Left ventricle myocardium inferior (tissue), 1 donor: ENCODE results near the gene MRPS27. TPM values are rescaled to one million over a fixed set of nuclear protein-coding genes. Genes with fewer than 3 reads are reported as not detected.

Experiments
- DNase-seq: peaks from one replicate; pipeline ENCODE4 v3.0.0-alpha.2; 2020
- H3K27ac ChIP-seq: fragments of 200-600 bp; replicated peaks from 2 replicates; pipeline ENCODE4 v1.8.0; 2021
- H3K27me3 ChIP-seq: fragments of 200-600 bp; 2 replicates; pipeline ENCODE4 v1.8.0; 2021; ENCODE audit warnings: low read depth
- H3K36me3 ChIP-seq: fragments of 200-600 bp; 2 replicates; pipeline ENCODE4 v1.8.0; 2021
- H3K4me1 ChIP-seq: fragments of 200-600 bp; 2 replicates; pipeline ENCODE4 v1.8.0; 2021
- H3K4me3 ChIP-seq: fragments of 200-600 bp; 2 replicates; pipeline ENCODE4 v1.8.0; 2021; ENCODE audit warnings: mild to moderate bottlenecking, moderate library complexity
- H3K9me3 ChIP-seq: fragments of 200-600 bp; replicated peaks from 2 replicates; pipeline ENCODE4 v1.8.0; 2021
- CTCF ChIP-seq: fragments of 200-600 bp; IDR thresholded peaks from 2 replicates; pipeline ENCODE4 v1.8.0; 2021; ENCODE audit warnings: antibody characterized with exemption, mild to moderate bottlenecking, borderline replicate concordance
- intact Hi-C: fragments of 100-400 bp; cut with micrococcal nuclease; formaldehyde crosslinking; loops from one replicate; pipeline ENCODE4 v1.11.0; 2022
- total RNA-seq: library from RNA; stranded (reverse); fragmentation: NEBNext Ultra II Directional; extraction: Animal tissue kit (Norgen Biotek cat#: 25700); gene quantifications from one replicate; pipeline ENCODE4 v1.2.1, GENCODE V29; 2021
- donor health status: DM: no; HTN: yes; CAD: no; lungs with severe emphysema.

Gene MRPS27
- total RNA-seq, 1 donor from 2014 or later: 72.0 TPM

- Histone ChIP-seq H3K36me3 (peaks cover 17% of the 10 kb centered on the region), H3K4me1 (peaks cover 32% of the 10 kb centered on the region), H3K9me3 (no peaks in the 10 kb centered on the region), H3K4me3 (no peak overlapping the region), H3K27me3 (no peaks in the 10 kb centered on the region), H3K27ac (no peak overlapping the region)
- no peak for TF ChIP-seq CTCF
- no peak for DNase-seq
- intact Hi-C loops: no loop called here
These were observed 23.8 kb downstream of the MRPS27 start for GRCh38 chr5:72296256-72296655.

GRCh38 chr5:72295539-72295938 is 24.5 kb downstream of the MRPS27 start:
- no peak overlapping the region for H3K4me3 ChIP-seq
- no peak overlapping the region for H3K27ac ChIP-seq
- intact Hi-C loops: no loop called here
- no peaks in the 10 kb centered on the region for H3K27me3 ChIP-seq
- no peak for DNase-seq
- no peak for TF ChIP-seq CTCF
- peaks cover 27% of the 10 kb centered on the region for H3K4me1 ChIP-seq
- H3K9me3 ChIP-seq: no peaks in the 10 kb centered on the region
- peaks cover 17% of the 10 kb centered on the region for H3K36me3 ChIP-seq

- TF ChIP-seq CTCF: no peak
- H3K27me3 ChIP-seq: no peaks in the 10 kb centered on the region
- peaks cover 20% of the 10 kb centered on the region for H3K4me1 ChIP-seq
- H3K36me3 ChIP-seq: peaks cover 23% of the 10 kb centered on the region
- no peak for DNase-seq
- H3K4me3 ChIP-seq: no peak overlapping the region
- intact Hi-C loops: no loop called here
- H3K9me3 ChIP-seq: no peaks in the 10 kb centered on the region
- H3K27ac ChIP-seq: no peak overlapping the region
These were observed 25.6 kb downstream of the MRPS27 start for GRCh38 chr5:72294473-72294872.

GRCh38 chr5:72293495-72294055 is 26.5 kb downstream of the MRPS27 start:
- peak overlapping the region; percentile 46 for H3K27ac ChIP-seq
- no peak for DNase-seq
- H3K36me3 ChIP-seq: peaks cover 23% of the 10 kb centered on the region
- no peaks in the 10 kb centered on the region for H3K27me3 ChIP-seq
- TF ChIP-seq CTCF: no peak
- H3K9me3 ChIP-seq: no peaks in the 10 kb centered on the region
- no peak overlapping the region for H3K4me3 ChIP-seq
- peaks cover 26% of the 10 kb centered on the region for H3K4me1 ChIP-seq
- intact Hi-C loops: no loop called here

GRCh38 chr5:72292411-72292810 is 27.6 kb downstream of the MRPS27 start:
- Histone ChIP-seq H3K4me3 (no peak overlapping the region), H3K27ac (peak overlapping the region; percentile 46), H3K27me3 (no peaks in the 10 kb centered on the region), H3K36me3 (peaks cover 27% of the 10 kb centered on the region), H3K9me3 (no peaks in the 10 kb centered on the region), H3K4me1 (peaks cover 30% of the 10 kb centered on the region)
- intact Hi-C loops: no loop called here
- no peak for DNase-seq
- no peak for TF ChIP-seq CTCF
